Glutamatergic neuron (in vitro differentiated cells): ENCODE measurements around the gene PDCD1. TPM values are rescaled to one million over a fixed set of nuclear protein-coding genes. Genes with fewer than 3 reads are reported as not detected.

ENCODE experiments used
- DNase-seq: peaks from one replicate; pipeline ENCODE4 v3.0.0; 2022
- H3K27ac Mint-ChIP-seq: one replicate; pipeline ENCODE4 v1.8.0; 2020; ENCODE audit warnings: mild to moderate bottlenecking, mixed read lengths, inconsistent platforms; ENCODE audit not compliant: unreplicated experiment
- H3K27me3 Mint-ChIP-seq: one replicate; pipeline ENCODE4 v1.8.0; 2020; ENCODE audit warnings: mild to moderate bottlenecking, moderate library complexity, mixed read lengths, inconsistent platforms; ENCODE audit not compliant: unreplicated experiment
- H3K36me3 Mint-ChIP-seq: one replicate; pipeline ENCODE4 v1.8.0; 2020; ENCODE audit warnings: mild to moderate bottlenecking, mixed read lengths, inconsistent platforms; ENCODE audit not compliant: unreplicated experiment
- H3K4me1 Mint-ChIP-seq: one replicate; pipeline ENCODE4 v1.8.0; 2020; ENCODE audit warnings: mild to moderate bottlenecking, low read depth, mixed read lengths, inconsistent platforms; ENCODE audit not compliant: unreplicated experiment
- H3K4me3 Mint-ChIP-seq: one replicate; pipeline ENCODE4 v1.8.0; 2020; ENCODE audit warnings: mild to moderate bottlenecking, mixed read lengths, inconsistent platforms; ENCODE audit not compliant: unreplicated experiment
- H3K9me3 Mint-ChIP-seq: one replicate; pipeline ENCODE4 v1.8.0; 2020; ENCODE audit warnings: mild to moderate bottlenecking, moderate library complexity, mixed read lengths, inconsistent platforms; ENCODE audit not compliant: unreplicated experiment
- total RNA-seq: library from RNA; stranded (reverse); fragmentation: NEBNext Ultra II Directional; extraction: Animal tissue kit (Norgen Biotek cat#: 25700); gene quantifications from one replicate; pipeline ENCODE4 v1.2.1, GENCODE V29; 2021; ENCODE audit not compliant: unreplicated experiment
- TF ChIP-seq, protein P1 (sequence below): fragments of 200-600 bp; sonication (generic); IDR thresholded peaks from one replicate; pipeline ENCODE4 v1.5.0; 2021; ENCODE audit not compliant: partially characterized antibody, unreplicated experiment

The PDCD1 gene
- total RNA-seq, 1 donor from 2014 or later, result not detected

DNA sequence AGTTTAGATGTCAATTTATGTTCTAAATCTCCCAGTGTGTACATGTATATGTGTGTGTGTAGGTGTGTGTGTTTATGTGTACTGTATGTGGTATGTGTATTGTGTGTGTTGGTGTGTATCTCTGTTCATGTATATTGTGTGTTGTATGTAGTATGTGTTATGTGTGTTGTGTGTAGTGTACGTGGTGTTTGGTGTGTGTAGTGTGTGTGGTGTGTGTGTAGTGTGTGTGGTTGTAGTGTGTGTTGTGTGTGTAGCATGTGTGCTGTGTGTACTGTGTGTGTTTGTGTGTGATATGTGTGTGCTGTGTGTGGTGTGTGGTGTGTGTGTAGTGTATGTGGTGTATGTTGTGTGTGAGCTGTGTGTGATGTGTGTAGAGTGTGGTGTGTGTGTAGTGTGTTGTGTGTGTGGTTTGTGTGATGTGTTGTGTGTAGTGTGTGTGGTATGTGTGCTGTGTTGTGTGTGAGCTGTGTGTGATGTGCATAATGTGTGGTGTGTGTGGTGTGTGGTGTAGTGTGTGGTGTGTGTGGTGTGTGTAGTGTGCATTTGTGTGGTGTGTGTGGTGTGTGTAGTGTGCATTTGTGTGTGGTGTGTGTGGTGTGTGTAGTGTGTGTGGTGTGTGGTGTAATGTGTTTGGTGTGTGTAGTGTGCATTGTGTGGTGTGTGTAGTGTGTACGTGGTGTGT, 5.6 kb upstream of the PDCD1 start:
- peaks cover 20% of the 10 kb centered on the region for H3K36me3 Mint-ChIP-seq
- peak overlapping the region; percentile 66 for H3K4me3 Mint-ChIP-seq

DNA sequence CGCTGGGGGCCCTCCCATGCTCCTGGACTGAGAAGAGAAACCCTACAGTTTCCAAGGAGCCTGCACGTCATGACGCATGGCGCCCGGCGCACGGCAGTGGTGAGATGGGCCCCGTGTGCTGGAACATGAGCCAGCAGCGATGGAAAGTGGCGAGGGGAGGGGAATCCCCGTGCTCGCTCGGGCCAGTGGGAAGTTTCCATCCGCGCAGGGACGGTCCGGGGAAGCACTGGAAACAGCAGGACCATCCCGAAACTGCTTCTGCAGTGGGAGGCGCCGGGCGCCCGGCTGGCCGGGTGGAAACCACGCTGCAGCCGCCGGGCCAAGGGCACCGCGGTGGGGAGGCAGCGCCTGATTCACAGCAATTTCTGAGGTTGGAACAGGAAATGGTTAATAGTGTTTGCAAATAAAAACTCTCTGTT, 4.9 kb upstream of the PDCD1 start:
- Mint-ChIP-seq H3K4me1 (peaks cover 26% of the 10 kb centered on the region), H3K4me3 (no peak overlapping the region), H3K36me3 (peaks cover 20% of the 10 kb centered on the region), H3K27me3 (peaks cover 13% of the 10 kb centered on the region), H3K27ac (no peak overlapping the region), H3K9me3 (peaks cover 18% of the 10 kb centered on the region)
- DNase-seq, result no peak
- TF ChIP-seq, protein P1, sequence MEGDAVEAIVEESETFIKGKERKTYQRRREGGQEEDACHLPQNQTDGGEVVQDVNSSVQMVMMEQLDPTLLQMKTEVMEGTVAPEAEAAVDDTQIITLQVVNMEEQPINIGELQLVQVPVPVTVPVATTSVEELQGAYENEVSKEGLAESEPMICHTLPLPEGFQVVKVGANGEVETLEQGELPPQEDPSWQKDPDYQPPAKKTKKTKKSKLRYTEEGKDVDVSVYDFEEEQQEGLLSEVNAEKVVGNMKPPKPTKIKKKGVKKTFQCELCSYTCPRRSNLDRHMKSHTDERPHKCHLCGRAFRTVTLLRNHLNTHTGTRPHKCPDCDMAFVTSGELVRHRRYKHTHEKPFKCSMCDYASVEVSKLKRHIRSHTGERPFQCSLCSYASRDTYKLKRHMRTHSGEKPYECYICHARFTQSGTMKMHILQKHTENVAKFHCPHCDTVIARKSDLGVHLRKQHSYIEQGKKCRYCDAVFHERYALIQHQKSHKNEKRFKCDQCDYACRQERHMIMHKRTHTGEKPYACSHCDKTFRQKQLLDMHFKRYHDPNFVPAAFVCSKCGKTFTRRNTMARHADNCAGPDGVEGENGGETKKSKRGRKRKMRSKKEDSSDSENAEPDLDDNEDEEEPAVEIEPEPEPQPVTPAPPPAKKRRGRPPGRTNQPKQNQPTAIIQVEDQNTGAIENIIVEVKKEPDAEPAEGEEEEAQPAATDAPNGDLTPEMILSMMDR, result no peak

More for the DNA sequence above, 5.6 kb upstream of the PDCD1 start:
- H3K4me1 Mint-ChIP-seq, result peaks cover 26% of the 10 kb centered on the region
- TF ChIP-seq, protein P1, result no peak
- peak overlapping the region; percentile 10 for H3K27ac Mint-ChIP-seq
- H3K9me3 Mint-ChIP-seq, result peaks cover 18% of the 10 kb centered on the region
- H3K27me3 Mint-ChIP-seq, result peaks cover 13% of the 10 kb centered on the region
- DNase-seq, result no peak

DNA sequence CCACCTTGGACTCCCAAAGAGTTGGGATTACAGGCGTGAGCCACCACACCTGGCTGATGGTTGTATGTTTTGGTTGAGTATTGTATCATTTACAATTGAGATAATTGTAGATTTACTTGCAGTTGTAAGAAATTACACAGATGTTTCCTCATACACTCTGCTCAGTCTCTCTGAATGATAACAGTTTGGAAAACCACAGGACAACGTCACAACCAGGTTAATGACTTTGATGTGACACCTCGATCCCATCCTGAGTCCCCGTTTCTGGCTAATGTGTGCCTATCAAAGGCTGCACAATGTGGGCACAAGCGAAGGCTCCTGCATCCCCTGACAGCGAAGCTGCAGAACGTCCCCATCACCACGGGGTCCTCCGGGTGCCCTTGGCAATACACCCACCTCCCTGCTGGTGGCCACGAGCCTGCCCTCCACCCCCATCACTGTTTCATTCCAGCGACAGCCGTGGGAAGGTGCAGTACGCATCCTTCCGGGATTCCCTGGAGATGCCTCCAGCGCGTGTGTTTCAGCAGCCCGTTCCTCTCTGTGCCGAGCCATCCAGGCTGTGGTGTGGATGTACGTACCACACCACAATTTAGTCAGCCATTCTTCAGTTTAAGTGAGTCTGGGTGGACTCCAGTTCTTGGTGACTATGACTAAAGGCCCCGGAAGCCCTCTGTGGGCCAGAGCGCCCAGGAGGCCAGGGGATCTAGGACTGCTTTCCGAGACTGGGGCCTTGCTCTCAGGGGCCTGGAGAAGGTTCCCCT, 4.3 kb upstream of the PDCD1 start:
- H3K27ac Mint-ChIP-seq, result no peak overlapping the region
- TF ChIP-seq, protein P1, result no peak
- H3K4me3 Mint-ChIP-seq, result no peak overlapping the region
- peak; percentile 20 for DNase-seq
- peaks cover 20% of the 10 kb centered on the region for H3K36me3 Mint-ChIP-seq
- peaks cover 22% of the 10 kb centered on the region for H3K4me1 Mint-ChIP-seq
- peaks cover 18% of the 10 kb centered on the region for H3K9me3 Mint-ChIP-seq
- peaks cover 11% of the 10 kb centered on the region for H3K27me3 Mint-ChIP-seq

DNA sequence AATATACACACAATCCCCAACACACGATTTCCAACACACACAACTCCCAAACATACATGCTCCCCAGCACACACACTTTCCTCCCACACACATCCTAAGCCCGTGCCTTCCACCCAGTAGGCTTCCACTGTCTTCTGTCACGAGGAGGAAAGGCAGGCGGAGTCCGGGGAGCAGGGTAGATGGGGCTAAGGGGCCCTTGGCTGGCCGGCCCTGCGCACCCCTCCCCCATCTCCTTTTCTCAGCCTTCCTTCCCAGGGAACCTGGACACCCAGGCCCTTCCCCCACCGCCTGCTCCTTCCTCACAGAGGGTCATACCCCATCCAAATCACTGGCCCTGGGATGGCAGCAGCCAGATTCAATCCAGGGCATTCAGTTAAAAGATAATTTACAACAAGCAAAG, 3.4 kb upstream of the PDCD1 start:
- H3K36me3 Mint-ChIP-seq, result peaks cover 20% of the 10 kb centered on the region
- TF ChIP-seq, protein P1, result no peak
- H3K4me3 Mint-ChIP-seq, result no peak overlapping the region
- H3K27ac Mint-ChIP-seq, result no peak overlapping the region
- H3K4me1 Mint-ChIP-seq, result peaks cover 22% of the 10 kb centered on the region
- peak; percentile 16 for DNase-seq
- H3K27me3 Mint-ChIP-seq, result peaks cover 11% of the 10 kb centered on the region
- peaks cover 18% of the 10 kb centered on the region for H3K9me3 Mint-ChIP-seq

DNA sequence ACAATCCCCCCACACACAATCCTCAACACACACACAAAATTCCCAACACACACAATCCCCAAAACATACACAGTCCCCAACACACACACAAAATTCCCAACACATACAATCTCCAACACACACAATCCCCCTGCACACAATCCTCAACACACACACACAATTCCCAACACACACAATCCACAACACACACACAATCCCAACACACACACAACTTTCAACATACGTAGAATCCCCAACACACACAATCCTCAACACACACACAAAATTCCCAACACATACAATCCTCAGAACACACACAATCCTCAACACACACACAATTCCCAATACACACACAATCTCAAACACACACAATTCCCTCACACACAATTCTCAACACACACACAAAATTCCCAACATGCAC, 2.6 kb upstream of the PDCD1 start:
- no peak for DNase-seq
- peaks cover 20% of the 10 kb centered on the region for H3K36me3 Mint-ChIP-seq
- no peak overlapping the region for H3K27ac Mint-ChIP-seq
- TF ChIP-seq, protein P1, result no peak
- H3K27me3 Mint-ChIP-seq, result peaks cover 11% of the 10 kb centered on the region
- no peak overlapping the region for H3K4me3 Mint-ChIP-seq
- peaks cover 22% of the 10 kb centered on the region for H3K4me1 Mint-ChIP-seq
- H3K9me3 Mint-ChIP-seq, result peaks cover 18% of the 10 kb centered on the region
